ACHN (cell line): ENCODE measurements around the gene LGALS1.
"Not testable (repeated sequence)": the region's sequence is repeated elsewhere in the genome, so short reads cannot be mapped to it uniquely, and the experiment has no call there.

Experiments
- DNase-seq: peaks from one replicate; pipeline ENCODE4 v3.0.0-alpha.2; 2015
- in situ Hi-C: cut with HindIII; loops from 2 replicates; pipeline ENCODE4 v1.10.0; 2017; ENCODE audit warnings: low sequenced_read_pairs, low pct_ligation_motif_present, low pct_unique_long_range_greater_than_20kb

LGALS1 gene

DNA sequence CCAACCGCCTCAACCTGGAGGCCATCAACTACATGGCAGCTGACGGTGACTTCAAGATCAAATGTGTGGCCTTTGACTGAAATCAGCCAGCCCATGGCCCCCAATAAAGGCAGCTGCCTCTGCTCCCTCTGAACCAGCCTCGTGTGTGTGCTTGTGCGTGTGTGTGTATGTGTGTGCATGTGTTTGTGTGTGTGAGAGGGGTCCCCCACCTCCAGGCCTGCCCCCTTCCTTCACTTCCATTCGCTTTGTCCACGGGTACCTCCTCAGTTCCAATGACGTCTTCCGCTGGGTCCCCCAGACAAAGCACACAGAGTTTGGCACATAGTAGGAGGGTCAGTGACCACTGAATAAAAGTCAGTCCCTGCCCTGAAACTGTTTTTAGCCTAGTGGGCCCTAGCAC, 4.2 kb downstream of the LGALS1 start:
- no peak for DNase-seq
- in situ Hi-C loops: no loop called here

DNA sequence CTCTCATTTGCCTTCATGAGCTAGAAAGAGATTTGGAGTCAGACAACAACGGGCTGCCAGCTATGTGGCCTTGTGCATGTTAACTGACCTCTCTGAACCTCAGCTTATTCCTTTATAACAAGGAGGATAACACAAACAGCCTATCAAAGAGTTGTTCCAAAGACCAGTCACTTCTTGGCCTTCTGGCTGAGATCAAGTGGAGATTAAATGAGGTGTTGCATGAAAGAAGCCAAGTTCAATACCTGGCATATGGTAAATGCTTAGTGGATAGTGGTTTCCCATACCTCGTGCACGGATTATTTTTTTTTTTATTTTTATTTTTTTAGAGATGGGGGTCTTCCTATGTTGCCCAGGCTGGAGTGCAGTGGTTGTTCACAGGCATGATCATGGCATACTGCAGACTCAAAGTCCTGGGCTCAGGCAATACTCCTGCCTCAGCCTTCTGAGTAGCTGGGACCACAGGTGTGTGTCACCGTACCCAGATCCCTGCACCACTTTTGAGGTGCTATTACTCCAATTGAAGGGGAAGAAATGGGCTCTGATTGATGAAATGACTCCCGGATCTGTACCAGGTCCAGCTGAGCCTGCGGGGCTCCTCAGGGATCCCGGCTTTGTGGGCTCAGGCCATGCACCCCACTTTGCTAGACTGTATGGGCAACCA, 4.9 kb downstream of the LGALS1 start:
- DNase-seq: no peak
- in situ Hi-C loops: no loop called here

DNA sequence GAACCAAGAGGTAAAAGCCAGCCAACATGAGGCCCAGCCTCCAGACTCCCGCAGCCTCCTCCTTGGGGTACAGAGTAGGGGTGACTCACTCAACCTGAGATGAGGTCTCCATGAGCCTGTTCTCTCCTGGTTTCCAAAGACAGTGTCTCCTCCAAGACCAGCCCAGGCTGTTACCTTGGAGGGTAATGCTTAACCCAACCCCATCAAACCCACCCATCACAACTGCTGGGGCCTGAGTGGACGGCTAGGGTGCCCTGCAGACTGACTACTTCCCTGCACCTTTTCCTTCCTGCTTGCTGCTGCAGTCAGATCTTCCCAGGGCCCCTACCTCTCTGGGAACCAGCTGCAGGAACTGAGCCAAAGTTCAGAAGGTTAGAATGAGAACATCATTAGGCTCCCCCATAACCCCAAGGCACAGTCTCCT, 5.6 kb downstream of the LGALS1 start:
- no peak for DNase-seq
- in situ Hi-C loops: no loop called here

DNA sequence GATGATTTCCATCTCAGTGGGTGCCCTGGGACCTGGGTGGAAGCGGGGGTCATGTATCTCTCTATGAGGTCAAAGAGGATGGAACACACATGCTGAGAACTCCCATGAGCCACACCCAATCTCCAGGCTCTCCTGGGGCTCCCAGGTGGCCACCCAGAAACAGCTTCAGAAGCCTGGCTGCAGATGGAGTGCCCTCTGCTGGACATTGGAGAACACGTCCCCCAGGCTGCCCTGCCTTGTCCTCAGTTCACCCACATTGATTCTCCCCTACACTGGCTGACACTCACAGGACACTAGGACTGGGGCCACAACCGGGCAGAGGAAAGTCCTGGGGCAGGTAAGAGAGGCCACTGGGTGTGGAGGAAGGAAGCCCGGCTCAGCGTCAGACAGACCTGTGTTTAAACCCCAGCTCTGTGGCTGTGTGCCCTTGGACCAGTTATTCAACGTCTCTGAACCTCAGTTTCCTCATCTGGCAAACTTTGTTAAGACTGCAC, 6.2 kb downstream of the LGALS1 start:
- in situ Hi-C loops: no loop called here
- DNase-seq: peak; percentile 65

DNA sequence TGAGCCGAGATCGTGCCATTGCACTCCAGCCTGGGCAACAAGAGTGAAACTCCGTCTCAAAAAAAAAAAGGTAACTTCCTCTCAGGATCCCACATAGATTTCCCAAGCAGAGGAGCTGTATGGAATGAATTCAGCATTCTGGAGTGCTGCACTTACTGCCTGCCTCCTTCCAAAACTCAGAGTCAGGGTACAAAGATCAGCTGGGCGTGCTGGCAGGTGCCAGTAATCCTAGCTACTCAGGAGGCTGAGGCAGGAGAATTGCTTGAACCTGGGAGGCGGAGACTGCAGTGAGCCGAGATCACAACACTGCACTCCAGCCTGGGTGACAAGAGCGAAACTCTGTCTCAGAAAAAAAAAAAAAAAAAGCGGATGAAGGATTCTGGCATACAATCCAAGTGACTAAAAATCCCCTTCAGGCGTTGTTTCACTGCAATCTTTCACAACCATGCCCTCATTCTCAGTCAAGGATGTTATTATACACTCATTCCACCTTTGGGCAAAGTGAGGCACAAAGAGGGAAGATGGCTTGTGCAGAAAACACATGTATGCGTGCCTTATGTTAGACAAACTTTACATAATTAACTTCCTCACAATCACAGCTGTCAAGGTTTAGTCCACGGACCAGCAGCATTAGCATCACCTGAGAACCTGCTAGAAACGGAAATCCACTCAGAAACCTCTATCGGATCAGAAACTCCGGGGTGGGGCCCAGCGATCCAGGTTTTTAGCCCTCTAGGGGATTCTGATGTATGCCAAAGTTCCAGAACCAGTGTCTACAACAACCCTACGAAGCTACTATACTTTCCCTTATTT, 9.6 kb downstream of the LGALS1 start:
- no peak for DNase-seq
- in situ Hi-C loops: no loop called here

DNA sequence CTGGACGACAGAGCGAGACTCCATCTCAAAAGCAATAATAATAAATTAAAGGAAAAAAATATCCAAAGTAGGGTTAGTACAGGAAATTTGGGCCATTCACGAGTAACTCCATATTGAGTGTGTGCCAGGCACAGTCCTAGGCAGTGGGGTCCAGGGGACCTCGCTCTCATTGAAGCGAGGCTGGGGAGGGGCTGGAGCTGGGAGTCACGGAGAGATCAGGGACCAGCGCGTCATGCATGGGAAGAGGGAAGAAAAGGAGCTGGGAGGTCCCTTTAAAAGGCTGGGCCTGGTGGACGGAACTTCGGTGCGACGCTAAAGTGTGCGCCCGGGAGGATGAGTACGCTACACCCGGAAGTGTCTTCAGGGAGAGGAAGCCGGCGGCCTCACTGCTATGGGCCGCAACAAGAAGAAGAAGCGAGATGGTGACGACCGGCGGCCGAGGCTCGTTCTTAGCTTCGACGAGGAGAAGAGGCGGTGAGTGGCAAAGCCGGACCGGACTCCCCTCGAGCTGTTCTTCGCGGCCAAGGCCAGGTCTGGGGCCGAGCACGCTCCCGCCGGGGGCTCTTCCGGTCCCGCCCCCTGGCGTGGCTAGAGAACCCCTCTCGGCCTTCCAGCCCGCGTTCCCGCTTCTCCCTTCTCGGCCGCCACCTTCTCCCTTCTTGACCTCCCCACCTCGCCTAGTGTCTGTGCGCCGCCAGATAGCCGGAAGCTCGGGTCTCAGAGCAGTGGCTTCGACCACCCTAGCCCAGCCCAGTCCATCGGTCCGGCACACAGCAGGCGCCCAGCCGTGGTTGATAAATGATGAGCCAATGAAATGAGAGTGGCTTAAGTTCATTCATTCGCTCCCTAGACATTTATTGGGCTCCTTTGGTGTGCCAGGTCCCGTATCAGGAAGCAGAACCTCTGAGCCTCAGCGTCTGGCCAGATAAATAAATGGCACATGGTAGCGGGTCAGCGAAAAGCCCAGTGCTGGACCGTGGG, 10.9 kb downstream of the LGALS1 start, which contains the start of gene NOL12:
Gene NOL12 (plus strand): TSS at position 342 of the 981 bp plus-strand sequence. CDS start 50 bp downstream, at position 392.
- in situ Hi-C loops: no loop called here
- peak; percentile 86 for DNase-seq

DNA sequence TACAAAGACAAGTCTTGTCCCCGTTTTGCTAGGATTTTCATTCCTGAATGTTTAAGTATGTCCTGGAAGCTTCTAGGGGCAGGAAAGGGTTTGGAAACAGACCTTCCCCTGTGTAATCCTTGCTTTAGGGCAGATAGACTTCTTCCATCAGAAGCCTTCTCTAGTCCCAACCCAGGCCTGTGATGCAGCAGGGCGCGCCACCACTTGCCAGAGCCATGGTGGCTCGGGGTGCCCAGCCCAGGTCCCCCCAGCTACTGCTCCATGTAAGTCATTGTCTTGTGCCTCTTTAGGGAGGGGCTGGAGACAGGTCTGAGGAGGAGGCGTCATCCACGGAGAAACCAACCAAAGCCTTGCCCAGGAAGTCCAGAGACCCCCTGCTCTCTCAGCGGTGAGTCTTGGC, 15.0 kb downstream of the LGALS1 start:
- DNase-seq: no peak
- in situ Hi-C loops: no loop called here

DNA sequence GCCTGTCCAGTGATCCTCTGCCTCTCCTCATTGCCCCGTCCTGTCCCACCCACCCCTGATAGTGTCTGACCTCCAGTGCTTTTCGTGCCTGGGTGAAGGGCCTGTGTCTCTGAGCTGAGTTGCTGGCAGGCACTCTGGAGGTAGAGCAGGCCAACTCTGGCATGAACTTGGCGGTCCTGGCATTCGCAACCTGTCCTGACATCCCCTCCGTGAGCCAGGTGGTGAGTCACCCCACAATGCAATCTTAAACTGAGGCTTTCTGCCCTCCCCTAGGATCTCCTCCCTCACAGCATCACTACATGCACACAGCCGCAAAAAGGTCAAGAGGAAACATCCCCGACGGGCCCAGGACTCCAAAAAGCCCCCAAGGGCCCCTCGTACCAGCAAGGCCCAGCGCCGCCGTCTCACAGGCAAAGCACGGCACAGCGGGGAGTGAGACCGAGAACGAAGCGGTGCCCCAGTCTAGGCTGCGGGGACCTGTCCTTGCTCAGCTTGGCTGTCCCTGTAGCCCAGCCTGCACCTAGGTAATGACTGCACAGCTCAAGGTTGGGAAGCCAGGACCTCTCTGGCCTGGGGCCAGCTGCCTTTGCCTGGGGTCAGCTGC, 15.6 kb downstream of the LGALS1 start:
- in situ Hi-C loops: no loop called here

DNA sequence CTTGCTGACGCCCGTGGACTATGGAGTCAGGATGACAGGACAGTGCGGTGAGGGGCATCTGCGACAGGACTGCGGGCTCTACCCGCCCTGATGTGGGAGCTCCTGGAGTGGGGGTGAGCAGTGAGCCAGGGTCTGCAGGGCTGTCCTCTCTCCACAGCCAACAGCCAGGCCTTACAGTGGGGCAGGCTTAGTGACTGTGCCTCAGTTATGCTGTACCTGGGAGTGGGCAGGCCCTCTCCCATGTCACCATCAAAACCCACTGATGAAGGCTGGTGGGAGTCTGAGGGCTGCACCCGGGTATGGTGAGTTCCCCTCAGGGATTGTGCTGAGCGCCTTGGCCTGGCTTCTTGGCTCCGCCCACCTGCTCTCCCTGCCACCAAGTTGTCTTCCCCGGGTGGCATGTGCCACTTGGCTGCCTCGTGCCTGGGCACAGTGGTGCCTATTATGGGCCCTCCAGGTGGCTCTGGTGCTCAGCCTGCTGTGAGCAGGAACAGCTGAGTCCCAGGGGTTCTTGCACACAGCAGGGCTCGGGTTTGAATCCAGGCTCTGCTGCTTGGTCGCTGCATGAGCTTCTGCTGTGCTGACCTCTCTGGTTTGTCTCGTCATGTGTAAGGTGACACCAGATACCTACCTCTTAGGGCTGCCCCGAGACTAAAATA, 17.3 kb downstream of the LGALS1 start:
- no peak for DNase-seq
- in situ Hi-C loops: no loop called here

More for the DNA sequence above, 15.6 kb downstream of the LGALS1 start:
- DNase-seq: no peak

DNA sequence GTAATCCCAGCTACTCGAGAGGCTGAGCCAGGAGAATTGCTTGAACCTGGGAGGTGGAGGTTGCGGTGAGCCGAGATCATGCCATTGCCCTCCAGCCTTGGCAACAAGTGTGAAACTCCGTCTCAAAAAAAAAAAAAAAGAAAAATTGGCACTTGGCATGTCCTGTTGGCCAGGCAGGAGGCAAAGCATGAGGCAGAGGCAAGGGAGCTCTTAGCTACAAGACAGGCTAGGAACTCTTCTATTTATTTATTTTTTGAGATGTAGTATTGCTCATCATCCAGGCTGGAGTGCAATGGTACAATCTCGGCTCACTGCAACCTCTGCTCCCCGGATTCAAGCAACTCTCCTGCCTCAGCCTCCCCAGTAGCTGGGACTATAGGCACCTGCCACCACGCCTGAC, 18.7 kb downstream of the LGALS1 start:
- in situ Hi-C loops, DNase-seq: not testable (repeated sequence)

DNA sequence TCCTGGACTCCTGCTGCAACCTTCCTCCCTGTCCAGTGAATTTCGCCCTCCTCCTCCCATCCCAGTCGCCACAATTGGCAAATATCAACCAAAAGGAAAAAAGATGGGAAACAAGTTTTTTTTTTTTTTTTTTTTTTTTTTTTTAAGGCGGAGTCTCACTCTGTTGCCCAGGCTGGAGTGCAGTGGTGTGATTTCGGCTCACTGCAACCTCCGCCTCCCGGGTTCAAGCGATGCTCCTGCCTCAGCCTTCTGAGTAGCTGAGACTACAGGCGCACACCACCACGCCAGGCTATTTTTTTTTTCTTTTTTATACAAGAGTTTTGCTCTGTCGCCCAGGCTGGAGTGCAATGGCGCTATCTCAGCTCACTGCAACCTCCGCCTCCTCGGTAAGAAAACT, 20.8 kb downstream of the LGALS1 start:
- in situ Hi-C loops, DNase-seq: not testable (repeated sequence)

DNA sequence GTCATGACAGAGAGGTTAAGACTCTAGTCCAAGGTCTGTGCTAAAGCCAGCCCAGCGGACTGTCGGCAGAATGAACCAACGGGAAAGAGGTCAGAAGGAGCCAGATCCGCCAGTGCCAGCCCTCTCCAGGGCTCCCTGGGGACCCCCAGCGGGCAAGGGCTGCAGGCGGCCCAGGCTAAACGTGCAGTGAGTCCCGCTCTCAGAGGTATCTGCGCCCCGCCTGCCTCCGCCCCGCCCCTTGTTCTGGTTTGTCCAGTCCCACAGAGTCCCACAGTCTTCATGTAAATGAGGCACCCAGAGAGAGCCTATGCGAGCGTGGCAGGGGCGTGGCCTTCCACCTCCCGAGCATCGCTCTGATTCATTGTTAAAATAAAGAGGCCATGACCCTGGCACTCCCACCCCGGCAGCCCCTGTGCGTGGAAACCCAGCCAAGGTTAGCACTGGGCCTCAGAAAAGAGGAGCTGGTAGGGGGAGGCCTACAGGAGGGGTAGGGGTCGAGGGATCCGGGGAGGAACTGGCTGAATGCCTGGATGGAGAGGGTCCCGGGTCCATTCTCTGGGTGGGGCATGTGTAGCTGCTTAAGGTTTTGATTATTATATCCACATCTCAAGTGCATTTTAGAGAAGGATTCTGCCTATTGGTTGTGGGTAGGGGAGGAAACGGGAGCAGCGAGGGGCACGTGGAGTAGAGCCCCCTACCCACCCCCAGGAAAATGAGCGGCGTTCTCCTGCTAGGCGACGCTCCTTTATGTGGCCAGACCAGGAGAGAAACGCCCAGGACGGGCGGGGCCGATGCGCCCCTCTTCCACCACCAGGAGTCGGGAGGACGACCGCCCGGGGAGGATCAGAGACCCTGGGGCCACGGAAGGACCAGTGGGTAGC, 21.5 kb downstream of the LGALS1 start, which contains the start of gene TRIOBP:
Gene TRIOBP (plus strand): TSS at position 392 of the 881 bp plus-strand sequence. CDS start 4,318 bp downstream, outside the sequence.
- in situ Hi-C loops: no loop called here
- peak; percentile 95 for DNase-seq

DNA sequence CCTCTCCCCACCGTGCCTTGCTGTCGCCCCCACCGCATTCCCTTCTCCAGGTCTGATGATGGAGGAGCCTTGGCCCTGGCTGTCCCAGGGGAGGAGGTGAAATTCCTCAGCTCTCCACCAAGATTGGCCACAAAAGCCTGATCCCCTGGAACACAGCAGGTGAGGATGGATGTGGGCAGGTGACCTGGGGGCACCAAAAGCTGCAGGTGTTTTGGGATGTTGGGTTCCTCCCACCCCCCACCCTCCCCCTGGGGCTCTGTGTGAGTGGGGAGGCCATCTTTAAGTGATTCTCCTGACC, 22.1 kb downstream of the LGALS1 start:
- in situ Hi-C loops: no loop called here
- DNase-seq: no peak

DNA sequence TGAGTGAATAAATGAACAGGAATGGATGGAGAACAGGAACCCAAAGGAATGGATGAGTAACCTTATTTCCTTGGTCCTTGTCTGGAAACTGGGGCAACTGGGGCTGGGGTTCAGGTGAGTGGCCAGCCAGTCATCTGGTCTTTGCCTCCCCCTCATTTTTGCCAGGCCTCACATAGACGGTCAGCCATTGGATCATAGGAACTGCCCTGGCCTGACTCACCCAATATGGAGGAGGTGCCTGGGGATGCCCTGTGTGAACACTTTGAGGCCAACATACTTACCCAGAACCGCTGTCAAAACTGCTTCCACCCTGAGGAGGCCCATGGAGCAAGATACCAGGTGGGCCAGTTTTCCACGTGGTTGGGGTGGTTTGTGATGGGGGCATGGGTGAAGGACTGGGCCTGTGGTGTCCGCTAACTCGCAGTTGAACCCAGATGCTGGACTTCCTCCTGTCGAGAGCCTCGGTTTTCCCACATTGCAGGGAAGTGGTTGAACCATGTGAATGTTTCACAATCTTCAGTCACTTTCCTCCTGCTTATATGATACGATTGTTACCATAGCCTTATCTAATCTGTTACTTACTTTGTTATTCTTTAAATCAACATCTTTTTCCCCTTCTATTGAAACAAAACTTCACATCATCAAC, 25.8 kb downstream of the LGALS1 start:
- no peak for DNase-seq
- in situ Hi-C loops: no loop called here

DNA sequence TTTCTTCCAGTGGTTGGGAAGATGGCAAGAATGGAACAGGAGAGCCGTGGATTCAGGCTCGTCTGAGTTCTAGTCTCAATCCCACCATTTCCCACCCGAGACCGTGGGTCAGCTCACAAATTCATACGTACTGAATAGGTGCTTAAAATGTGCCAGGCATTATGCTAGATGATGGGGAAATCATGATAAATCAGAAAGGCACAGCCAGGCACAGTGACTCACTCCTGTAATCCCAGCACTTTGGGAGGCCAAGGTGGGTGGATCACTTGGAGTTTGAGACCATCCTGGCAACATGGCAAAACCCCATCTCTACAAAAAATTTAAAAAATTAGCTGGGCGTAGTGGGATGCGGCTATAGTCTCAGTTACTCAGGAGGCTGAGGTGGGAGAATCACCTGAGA, 28.5 kb downstream of the LGALS1 start:
- in situ Hi-C loops: no loop called here
- DNase-seq: no peak

DNA sequence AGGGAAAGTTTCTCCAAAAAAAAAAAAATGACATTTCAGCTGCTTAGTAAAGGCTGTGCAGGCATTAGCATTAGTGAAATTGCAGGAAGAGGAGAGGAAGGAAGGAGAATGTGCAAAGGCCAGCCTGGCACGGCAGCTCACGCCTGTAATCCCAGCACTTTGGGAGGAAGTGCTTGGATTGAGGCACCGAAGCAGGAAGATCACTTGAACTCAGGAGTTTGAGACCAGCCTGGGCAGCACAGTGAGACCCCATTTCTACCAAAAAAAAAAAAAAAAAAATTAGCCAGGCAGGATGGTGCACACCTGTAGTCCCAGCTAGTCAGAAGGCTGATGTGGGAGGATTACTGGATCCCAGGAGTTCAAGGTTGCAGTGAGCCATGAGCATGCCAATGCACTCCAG, 29.2 kb downstream of the LGALS1 start:
- in situ Hi-C loops: no loop called here
- DNase-seq: no peak

DNA sequence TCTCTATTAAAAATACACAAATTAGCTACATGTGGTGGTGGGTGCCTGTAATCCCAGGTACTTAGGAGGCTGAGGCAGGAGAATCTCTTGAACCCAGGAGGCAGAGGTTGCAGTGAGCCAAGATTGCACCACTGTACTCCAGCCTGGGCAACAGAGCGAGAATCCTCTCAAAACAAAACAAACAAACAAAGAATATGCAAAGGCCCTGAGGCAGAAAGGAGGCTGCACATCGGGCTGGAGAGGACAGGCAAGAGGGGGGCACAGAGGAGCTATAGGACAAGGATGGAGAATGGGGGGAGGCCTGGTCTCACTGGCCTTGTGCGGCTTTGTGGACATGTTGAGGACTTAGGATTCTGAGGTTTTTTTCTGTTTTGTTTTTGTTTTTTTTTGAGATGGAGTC, 29.8 kb downstream of the LGALS1 start:
- in situ Hi-C loops: no loop called here

More for the DNA sequence above, 29.8 kb downstream of the LGALS1 start:
- no peak for DNase-seq
